H9 (cell line): ENCODE data around the gene TXNDC17. TPM values are rescaled to one million over a fixed set of nuclear protein-coding genes. Genes with fewer than 3 reads are reported as not detected.

ENCODE experiments used
- DNase-seq: peaks from one replicate; pipeline ENCODE4 v3.0.0-alpha.2; 2017
- H2AFZ ChIP-seq: one replicate; pipeline ENCODE4 v1.6.1; 2013; ENCODE audit warnings: mild to moderate bottlenecking, low read length, control low read depth, moderate library complexity
- H2AK5ac ChIP-seq: 2 replicates; pipeline ENCODE4 v1.6.1; 2013; ENCODE audit warnings: low read length, control low read depth, mixed read lengths; ENCODE audit not compliant: insufficient read length
- H2BK120ac ChIP-seq: one replicate; pipeline ENCODE4 v1.6.1; 2013; ENCODE audit warnings: low read depth, mild to moderate bottlenecking, low read length, control low read depth, inconsistent platforms; ENCODE audit not compliant: poor library complexity, severe bottlenecking
- H2BK12ac ChIP-seq: 2 replicates; pipeline ENCODE4 v1.6.1; 2013; ENCODE audit warnings: low read length, control low read depth, mixed read lengths, low read depth; ENCODE audit not compliant: insufficient read length
- H2BK15ac ChIP-seq: 2 replicates; pipeline ENCODE4 v1.6.1; 2013; ENCODE audit warnings: low read depth, low read length, control low read depth
- H2BK20ac ChIP-seq: one replicate; pipeline ENCODE4 v1.6.1; 2013; ENCODE audit warnings: low read depth, mild to moderate bottlenecking, low read length, control low read depth, inconsistent platforms; ENCODE audit not compliant: poor library complexity, severe bottlenecking
- H2BK5ac ChIP-seq: 2 replicates; pipeline ENCODE4 v1.6.1; 2013; ENCODE audit warnings: low read length, control low read depth, mixed read lengths; ENCODE audit not compliant: insufficient read length
- H3K14ac ChIP-seq: 2 replicates; pipeline ENCODE4 v1.6.1; 2013; ENCODE audit warnings: low read length, control low read depth; ENCODE audit not compliant: insufficient read depth
- H3K18ac ChIP-seq: 2 replicates; pipeline ENCODE4 v1.6.1; 2013; ENCODE audit warnings: low read depth, mild to moderate bottlenecking, mixed read lengths, low read length, control low read depth; ENCODE audit not compliant: insufficient read length
- H3K23ac ChIP-seq: 2 replicates; pipeline ENCODE4 v1.6.1; 2013; ENCODE audit warnings: low read length, control low read depth, mixed read lengths, low read depth; ENCODE audit not compliant: insufficient read length
- H3K23me2 ChIP-seq: 2 replicates; pipeline ENCODE4 v1.6.1; 2013; ENCODE audit warnings: low read depth, mild to moderate bottlenecking, mixed read lengths, low read length, control low read depth; ENCODE audit not compliant: insufficient read length, poor library complexity, severe bottlenecking
- H3K27ac ChIP-seq: 2 replicates; pipeline ENCODE4 v1.5.1; 2013; ENCODE audit warnings: low read length, control low read depth, mixed read lengths, low read depth; ENCODE audit not compliant: insufficient read length
- H3K27me3 ChIP-seq: 2 replicates; pipeline ENCODE4 v1.6.1; 2013; ENCODE audit warnings: low read length, control low read depth, inconsistent platforms; ENCODE audit not compliant: insufficient read depth
- H3K4ac ChIP-seq: 2 replicates; pipeline ENCODE4 v1.6.1; 2013; ENCODE audit warnings: low read depth, mild to moderate bottlenecking, control low read depth, inconsistent platforms, low read length, moderate library complexity
- H3K4me1 ChIP-seq: 2 replicates; pipeline ENCODE4 v1.6.1; 2013; ENCODE audit warnings: low read length, control low read depth, inconsistent platforms; ENCODE audit not compliant: insufficient read depth
- H3K4me2 ChIP-seq: 2 replicates; pipeline ENCODE4 v1.6.1; 2013; ENCODE audit warnings: low read length, control low read depth, mixed read lengths; ENCODE audit not compliant: insufficient read length, insufficient read depth
- H3K56ac ChIP-seq: 2 replicates; pipeline ENCODE4 v1.6.1; 2013; ENCODE audit warnings: low read depth, mild to moderate bottlenecking, mixed read lengths, low read length, control low read depth; ENCODE audit not compliant: insufficient read length
- H3K79me1 ChIP-seq: 2 replicates; pipeline ENCODE4 v1.6.1; 2013; ENCODE audit warnings: low read depth, mild to moderate bottlenecking, moderate library complexity, low read length, control low read depth, inconsistent platforms; ENCODE audit not compliant: insufficient read depth, poor library complexity, severe bottlenecking
- H3K79me2 ChIP-seq: 2 replicates; pipeline ENCODE4 v1.6.1; 2013; ENCODE audit warnings: low read length, control low read depth, inconsistent platforms; ENCODE audit not compliant: insufficient read depth
- H3K9ac ChIP-seq: 2 replicates; pipeline ENCODE4 v1.6.1; 2013; ENCODE audit warnings: low read length, control low read depth, mixed read lengths; ENCODE audit not compliant: insufficient read length; ENCODE audit errors: extremely low read depth
- H3K9me3 ChIP-seq: one replicate; pipeline ENCODE4 v1.6.1; 2013; ENCODE audit warnings: low read depth, low read length, inconsistent platforms; ENCODE audit not compliant: control insufficient read depth
- H3T11ph ChIP-seq: one replicate; pipeline ENCODE4 v1.6.1; 2013; ENCODE audit warnings: mild to moderate bottlenecking, low read length, control low read depth, inconsistent platforms
- H4K20me1 ChIP-seq: one replicate; pipeline ENCODE4 v1.6.1; 2013; ENCODE audit not compliant: control insufficient read depth, insufficient read length, insufficient read depth
- H4K5ac ChIP-seq: 2 replicates; pipeline ENCODE4 v1.6.1; 2013; ENCODE audit warnings: low read depth, mild to moderate bottlenecking, mixed read lengths, low read length, control low read depth; ENCODE audit not compliant: insufficient read length
- H4K8ac ChIP-seq: replicated peaks from 2 replicates; pipeline ENCODE4 v1.6.1; 2013; ENCODE audit warnings: low read length, control low read depth, mixed read lengths, low read depth; ENCODE audit not compliant: insufficient read length
- H4K91ac ChIP-seq: 2 replicates; pipeline ENCODE4 v1.6.1; 2013; ENCODE audit warnings: low read depth, mild to moderate bottlenecking, moderate library complexity, mixed read lengths, low read length, control low read depth; ENCODE audit not compliant: insufficient read length
- H3K27ac Mint-ChIP-seq, 3 experiments: 2 replicates in 2 of 3; 3 replicates in 1 of 3; pipeline ENCODE4 v1.8.0; 2020 to 2021; ENCODE audit warnings: mixed read lengths in 3 of 3, mild to moderate bottlenecking in 1 of 3, moderate library complexity in 1 of 3
- H3K27me3 Mint-ChIP-seq: 2 replicates; pipeline ENCODE4 v1.8.0; 2021; ENCODE audit warnings: low read depth, mild to moderate bottlenecking, moderate library complexity, mixed read lengths
- H3K36me3 Mint-ChIP-seq, 3 experiments: 2 replicates in 2 of 3; 3 replicates in 1 of 3; pipeline ENCODE4 v1.8.0; 2020 to 2021; ENCODE audit warnings: low read depth in 3 of 3, mixed read lengths in 3 of 3; ENCODE audit not compliant: insufficient read depth in 1 of 3
- H3K4me1 Mint-ChIP-seq, 2 experiments: 2 replicates each; pipeline ENCODE4 v1.8.0; 2020; ENCODE audit warnings: mixed read lengths in 2 of 2
- H3K4me3 Mint-ChIP-seq, 2 experiments: 2 replicates in 1 of 2; 3 replicates in 1 of 2; pipeline ENCODE4 v1.8.0; 2020 to 2021; ENCODE audit warnings: mild to moderate bottlenecking in 2 of 2, mixed read lengths in 2 of 2, moderate library complexity in 1 of 2
- H3K9me3 Mint-ChIP-seq, 2 experiments: 2 replicates in 1 of 2; 3 replicates in 1 of 2; pipeline ENCODE4 v1.8.0; 2020; ENCODE audit warnings: mild to moderate bottlenecking in 2 of 2, mixed read lengths in 2 of 2, moderate library complexity in 1 of 2
- WGBS: extraction: QIAGEN DNeasy Blood & Tissue Kit; methylation state at CpG from one replicate; pipeline ENCODE4 v1.1.7; 2013; ENCODE audit warnings: missing lambda C conversion rate, low lambda C conversion rate, mixed read lengths; ENCODE audit not compliant: insufficient read length; ENCODE audit errors: extremely low coverage; 5-methylcytosine and 5-hydroxymethylcytosine counted together
- total RNA-seq: library from RNA; stranded (reverse); gene quantifications from 2 replicates; pipeline ENCODE4 v1.2.1, GENCODE V29; 2021
- TF ChIP-seq, protein P1 (sequence below): fragments of 200-600 bp; sonication (generic); conservative IDR thresholded peaks from 3 replicates; pipeline ENCODE4 v1.8.0; 2021; ENCODE audit warnings: antibody characterized with exemption, mild to moderate bottlenecking

TXNDC17 gene
- total RNA-seq, 1 experiment from 2014 or later: 170 TPM

DNA sequence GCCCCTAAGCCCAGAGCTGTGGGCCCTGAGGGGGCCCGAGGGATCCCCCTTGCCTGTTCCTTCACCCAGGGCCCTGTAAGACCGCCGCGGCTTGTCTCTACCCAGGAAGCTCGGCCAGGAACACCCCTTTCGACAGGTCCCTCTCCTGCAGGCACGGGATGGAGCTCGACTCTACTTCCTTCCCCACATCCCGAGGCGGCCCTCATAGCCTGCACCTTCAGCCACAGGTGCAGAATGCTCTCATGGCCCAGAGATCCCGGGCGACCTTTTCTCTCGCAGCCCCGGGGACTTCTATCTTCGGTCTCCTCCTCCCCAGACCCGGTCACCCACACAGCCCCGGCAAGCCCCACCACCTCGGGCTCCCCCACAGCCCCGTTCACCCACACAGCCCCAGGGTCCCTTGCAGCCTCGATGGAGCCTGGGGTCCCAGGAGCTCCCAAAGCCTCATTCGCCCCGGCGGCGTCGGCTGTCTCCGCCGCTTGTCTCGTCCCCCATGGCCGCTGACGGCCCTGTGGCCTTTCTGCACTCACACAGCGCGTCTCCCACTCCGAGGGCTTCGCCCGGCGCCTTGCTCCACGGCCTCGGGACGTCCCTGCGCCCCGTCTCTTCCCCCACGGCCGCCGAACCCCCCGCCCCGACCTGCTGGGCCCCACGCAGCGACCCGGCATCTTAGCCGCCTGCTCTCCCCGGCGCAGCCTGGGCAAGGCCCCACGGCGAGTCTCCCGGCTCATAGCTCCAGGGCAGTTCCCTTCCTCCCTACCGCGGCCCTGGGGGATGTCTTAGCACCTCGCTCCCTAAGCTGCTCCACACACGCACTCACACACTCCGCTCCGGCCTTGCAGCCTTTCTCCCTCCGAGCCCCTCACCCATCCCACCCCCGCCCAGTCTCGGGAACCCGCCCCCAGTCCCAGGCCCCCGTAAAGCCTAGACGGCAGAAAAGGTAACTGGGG is 999 bp upstream of the TXNDC17 start:
- Histone ChIP-seq H3K4me2 (peak overlapping the region; percentile 99), H2BK12ac (no peak overlapping the region), H2BK120ac (no peak overlapping the region), H3K56ac (no peak overlapping the region), H3K27me3 (no peaks in the 10 kb centered on the region), H3K14ac (peak overlapping the region; percentile 45), H4K8ac (no peak overlapping the region), H2BK5ac (no peak overlapping the region), H3K4ac (no peak overlapping the region), H3K27ac (no peak overlapping the region), H3K23ac (no peak overlapping the region), H3K4me1 (no peaks in the 10 kb centered on the region), H2BK20ac (no peak overlapping the region), H3T11ph (no peak overlapping the region), H3K23me2 (peaks cover 18% of the 10 kb centered on the region), H2BK15ac (no peak overlapping the region), H3K18ac (peak overlapping the region; percentile 18), H4K5ac (no peak overlapping the region), H3K79me1 (no peaks in the 10 kb centered on the region), H2AFZ (no peak overlapping the region), H3K79me2 (peaks cover 2% of the 10 kb centered on the region; the same call in 1 of the 2 replicates), H2AK5ac (no peak overlapping the region), H3K9me3 (no peaks in the 10 kb centered on the region), H3K9ac (peak overlapping the region; percentile 57), H4K20me1 (no peaks in the 10 kb centered on the region), H4K91ac (no peak overlapping the region)
- DNase-seq: peak; percentile 52
- peaks cover 4 to 26% (median 25%) of the 10 kb centered on the region in 3 experiments; a peak in 6 of 7 replicates for H3K36me3 Mint-ChIP-seq
- H3K4me3 Mint-ChIP-seq: peak overlapping the region; percentile 91 to 94
- peak overlapping the region in 2 of 3 experiments; percentile 89 to 100; a peak in 3 of 7 replicates for H3K27ac Mint-ChIP-seq
- no CpG with 5 or more reads among the region's 67 CpGs for WGBS
- TF ChIP-seq, protein P1, sequence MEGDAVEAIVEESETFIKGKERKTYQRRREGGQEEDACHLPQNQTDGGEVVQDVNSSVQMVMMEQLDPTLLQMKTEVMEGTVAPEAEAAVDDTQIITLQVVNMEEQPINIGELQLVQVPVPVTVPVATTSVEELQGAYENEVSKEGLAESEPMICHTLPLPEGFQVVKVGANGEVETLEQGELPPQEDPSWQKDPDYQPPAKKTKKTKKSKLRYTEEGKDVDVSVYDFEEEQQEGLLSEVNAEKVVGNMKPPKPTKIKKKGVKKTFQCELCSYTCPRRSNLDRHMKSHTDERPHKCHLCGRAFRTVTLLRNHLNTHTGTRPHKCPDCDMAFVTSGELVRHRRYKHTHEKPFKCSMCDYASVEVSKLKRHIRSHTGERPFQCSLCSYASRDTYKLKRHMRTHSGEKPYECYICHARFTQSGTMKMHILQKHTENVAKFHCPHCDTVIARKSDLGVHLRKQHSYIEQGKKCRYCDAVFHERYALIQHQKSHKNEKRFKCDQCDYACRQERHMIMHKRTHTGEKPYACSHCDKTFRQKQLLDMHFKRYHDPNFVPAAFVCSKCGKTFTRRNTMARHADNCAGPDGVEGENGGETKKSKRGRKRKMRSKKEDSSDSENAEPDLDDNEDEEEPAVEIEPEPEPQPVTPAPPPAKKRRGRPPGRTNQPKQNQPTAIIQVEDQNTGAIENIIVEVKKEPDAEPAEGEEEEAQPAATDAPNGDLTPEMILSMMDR: no peak
- no peaks in the 10 kb centered on the region for H3K9me3 Mint-ChIP-seq
- no peaks in the 10 kb centered on the region; the same call in 1 of the 2 replicates for H3K27me3 Mint-ChIP-seq
- peaks cover 15 to 20% of the 10 kb centered on the region in 2 experiments for H3K4me1 Mint-ChIP-seq
